D721Med (cell line): Measurements from ENCODE around the gene CKMT2.

ENCODE experiments used
- DNase-seq: peaks from one replicate; pipeline ENCODE4 v3.0.0; 2011; ENCODE audit warnings: low spot score; ENCODE audit not compliant: insufficient read length
- FAIRE-seq: peaks from 2 replicates; lab custom pipeline; 2011; peaks lifted over from hg19 to GRCh38; lab: Jason Lieb, UNC
- CTCF ChIP-seq: IDR thresholded peaks from 2 replicates; pipeline ENCODE4 v1.5.1; 2012; ENCODE audit warnings: mild to moderate bottlenecking, control low read depth; ENCODE audit not compliant: insufficient read depth; ENCODE audit errors: missing control alignments

Gene CKMT2

GRCh38 chr5:81205058-81205457 lies 28.1 kb upstream of the CKMT2 start:
- DNase-seq = no peak
- TF ChIP-seq CTCF = no peak
- no peak for FAIRE-seq

- peak; percentile 5 for TF ChIP-seq CTCF
- FAIRE-seq = no peak
- DNase-seq = no peak
Observed at GRCh38 chr5:81207009-81207408, 26.1 kb upstream of the CKMT2 start.

- no peak for TF ChIP-seq CTCF
- DNase-seq (no peak), FAIRE-seq (no peak)
Observed at GRCh38 chr5:81208904-81209303, 24.2 kb upstream of the CKMT2 start.

GRCh38 chr5:81209386-81209785 lies 23.7 kb upstream of the CKMT2 start:
- DNase-seq = no peak

GRCh38 chr5:81209869-81210493 lies 23.1 kb upstream of the CKMT2 start:
- no peak for TF ChIP-seq CTCF
- no peak for DNase-seq
- FAIRE-seq = no peak

More at GRCh38 chr5:81209386-81209785, 23.7 kb upstream of the CKMT2 start:
- no peak for TF ChIP-seq CTCF
- no peak for FAIRE-seq

GRCh38 chr5:81212211-81212751 lies 20.8 kb upstream of the CKMT2 start:
- DNase-seq = no peak
- no peak for FAIRE-seq
- TF ChIP-seq CTCF = no peak

- no peak for FAIRE-seq
- no peak for DNase-seq
- TF ChIP-seq CTCF = no peak
Observed at GRCh38 chr5:81213070-81213469, 20.1 kb upstream of the CKMT2 start.
